PFSK-1 (cell line): Measurements from ENCODE around the gene SIL1.

Experiments used
- FOXP2 ChIP-seq: optimal IDR thresholded peaks from 2 replicates; pipeline ENCODE3; 2011; ENCODE audit warnings: borderline replicate concordance, control low read depth, inconsistent platforms; ENCODE audit not compliant: insufficient read depth; ENCODE audit errors: extremely low read length, extremely low read depth
- POLR2AphosphoS5 ChIP-seq: IDR thresholded peaks from 2 replicates; pipeline ENCODE4 v1.6.1; 2012; ENCODE audit warnings: low read depth, mild to moderate bottlenecking, control low read depth, low read length, moderate library complexity
- REST ChIP-seq, 2 experiments: IDR thresholded peaks; 2 replicates each; pipeline versions ENCODE4 v1.6.1 to v1.8.0; 2011 to 2012; ENCODE audit warnings: low read depth in 2 of 2, low read length in 2 of 2, control low read depth in 1 of 2, inconsistent platforms in 1 of 2, mild to moderate bottlenecking in 1 of 2, moderate library complexity in 1 of 2; ENCODE audit not compliant: insufficient read depth in 1 of 2
- SIN3A ChIP-seq: IDR thresholded peaks from 2 replicates; pipeline ENCODE4 v1.6.1; 2012; ENCODE audit warnings: mild to moderate bottlenecking, low read length, moderate library complexity, borderline replicate concordance; ENCODE audit not compliant: insufficient read depth
- TAF1 ChIP-seq: IDR thresholded peaks from 2 replicates; pipeline ENCODE4 v1.6.1; 2012; ENCODE audit warnings: low read length, control low read depth, borderline replicate concordance; ENCODE audit not compliant: insufficient read depth

The SIL1 gene

GRCh38 chr5:138969323-138970002, 228.7 kb downstream of the SIL1 start:
- TF ChIP-seq TAF1 = no peak
- TF ChIP-seq SIN3A = no peak
- TF ChIP-seq FOXP2 = no peak
- no peak for TF ChIP-seq REST (IDR thresholded peaks at IDR 0.05; ENCODE audit: insufficient read depth in 1 of 2, low read depth in 2 of 2, low read length in 2 of 2)
- no peak for TF ChIP-seq POLR2AphosphoS5

GRCh38 chr5:138968601-138969000, 229.6 kb downstream of the SIL1 start:
- TF ChIP-seq SIN3A = no peak
- no peak for TF ChIP-seq TAF1
- no peak for TF ChIP-seq FOXP2
- no peak for TF ChIP-seq REST (IDR thresholded peaks at IDR 0.05; ENCODE audit: insufficient read depth in 1 of 2, low read depth in 2 of 2, low read length in 2 of 2)
- no peak for TF ChIP-seq POLR2AphosphoS5

- TF ChIP-seq POLR2AphosphoS5 = no peak
- no peak for TF ChIP-seq REST (IDR thresholded peaks at IDR 0.05; ENCODE audit: insufficient read depth in 1 of 2, low read depth in 2 of 2, low read length in 2 of 2)
- TF ChIP-seq SIN3A = no peak
- TF ChIP-seq TAF1 = no peak
- TF ChIP-seq FOXP2 = no peak
Observed at GRCh38 chr5:138967791-138968448, 230.2 kb downstream of the SIL1 start.

- TF ChIP-seq SIN3A (no peak), POLR2AphosphoS5 (no peak), REST (IDR thresholded peaks at IDR 0.05; ENCODE audit: insufficient read depth in 1 of 2, low read depth in 2 of 2, low read length in 2 of 2) (no peak), FOXP2 (no peak), TAF1 (no peak)
Observed at GRCh38 chr5:138966236-138966985, 231.8 kb downstream of the SIL1 start.
